ENCODE results near the gene MYRIP. TPM values are rescaled to one million over a fixed set of nuclear protein-coding genes. Genes with fewer than 3 reads are reported as not detected.

Gene MYRIP
- total RNA-seq, 1 experiment from 2014 or later, result not detected

- Histone ChIP-seq H3K4me1 (ENCODE audit: insufficient read depth, low read length) (no peaks in the 10 kb centered on the region), H3K9me2 (replicated peaks; ENCODE audit: low read length) (no peaks in the 10 kb centered on the region), H3K4me2 (ENCODE audit: low read length) (no peak overlapping the region), H3K9ac (ENCODE audit: low read length) (no peak overlapping the region), H4K20me1 (ENCODE audit: low read length) (no peaks in the 10 kb centered on the region), H3K79me2 (ENCODE audit: low read length) (no peaks in the 10 kb centered on the region), H3K9me3 (ENCODE audit: low read length) (no peaks in the 10 kb centered on the region), H3K36me3 (ENCODE audit: low read depth, low read length) (no peaks in the 10 kb centered on the region), H3K27ac (ENCODE audit: low read length) (no peak overlapping the region), H3F3A (ENCODE audit: low read length, unreplicated experiment) (no peaks in the 10 kb centered on the region), H3K4me3 (ENCODE audit: low read length) (no peak overlapping the region), H3K27me3 (ENCODE audit: low read length) (peaks cover 5% of the 10 kb centered on the region; the same call in 1 of the 2 replicates), H2AFZ (ENCODE audit: low read length) (no peak overlapping the region)
- no peak for DNase-seq
- CTCF ChIA-PET, result no interaction called here
- POLR2A ChIA-PET (ENCODE audit: unreplicated experiment), result no interaction called here
- ATAC-seq, result no peak
- intact Hi-C loops (cut with micrococcal nuclease), result no loop called here
- TF ChIP-seq EZH2phosphoT487 (IDR thresholded peaks at IDR 0.05; ENCODE audit: borderline replicate concordance, low read length) (no peak), CTCF (conservative IDR thresholded peaks at IDR 0.05; ENCODE audit: low read depth, low read length) (no peak), EZH2 (IDR thresholded peaks at IDR 0.05; ENCODE audit: low read length, unreplicated experiment) (no peak)
- no TSS peak for BruUV-seq (replicated peaks)
Measured at GRCh38 chr3:40009991-40010390, 200.6 kb downstream of the MYRIP start.

DNA sequence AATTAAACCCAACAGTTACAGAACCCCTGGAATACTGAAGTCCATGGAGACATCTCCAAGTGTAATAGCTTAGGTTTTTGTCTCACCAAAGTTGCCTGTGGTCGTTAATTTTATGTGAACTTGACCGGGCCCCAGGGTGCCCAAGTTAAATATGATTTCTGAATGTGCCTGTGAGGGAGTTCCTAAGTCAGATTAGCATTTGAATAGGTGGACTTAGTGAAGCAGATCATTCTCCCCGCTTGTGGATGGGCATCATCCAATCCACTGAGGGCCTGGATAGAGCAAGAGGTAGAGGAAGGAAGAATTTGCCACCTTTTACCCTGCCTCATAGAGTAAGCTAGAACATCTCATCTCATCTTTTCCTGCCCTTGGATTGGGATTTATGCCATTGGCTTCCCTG is 203.0 kb downstream of the MYRIP start:
- TF ChIP-seq CTCF (conservative IDR thresholded peaks at IDR 0.05; ENCODE audit: low read depth, low read length), result no peak
- TF ChIP-seq EZH2phosphoT487 (IDR thresholded peaks at IDR 0.05; ENCODE audit: borderline replicate concordance, low read length), result no peak
- TF ChIP-seq EZH2 (IDR thresholded peaks at IDR 0.05; ENCODE audit: low read length, unreplicated experiment), result no peak
- ChIA-PET CTCF (no interaction called here), POLR2A (ENCODE audit: unreplicated experiment) (no interaction called here)
- no peak overlapping the region for H3K4me2 ChIP-seq (ENCODE audit: low read length)
- no peak overlapping the region for H3K9ac ChIP-seq (ENCODE audit: low read length)
- H3K27ac ChIP-seq (ENCODE audit: low read length), result no peak overlapping the region
- H3K4me1 ChIP-seq (ENCODE audit: insufficient read depth, low read length), result no peaks in the 10 kb centered on the region
- H3K27me3 ChIP-seq (ENCODE audit: low read length), result peaks cover 13% of the 10 kb centered on the region
- H3K36me3 ChIP-seq (ENCODE audit: low read depth, low read length), result no peaks in the 10 kb centered on the region
- H3F3A ChIP-seq (ENCODE audit: low read length, unreplicated experiment), result no peaks in the 10 kb centered on the region
- ATAC-seq, result no peak
- H2AFZ ChIP-seq (ENCODE audit: low read length), result no peak overlapping the region
- no peak for DNase-seq
- H4K20me1 ChIP-seq (ENCODE audit: low read length), result no peaks in the 10 kb centered on the region
- no peak overlapping the region for H3K4me3 ChIP-seq (ENCODE audit: low read length)
- no peaks in the 10 kb centered on the region for H3K9me2 ChIP-seq (replicated peaks; ENCODE audit: low read length)
- H3K79me2 ChIP-seq (ENCODE audit: low read length), result no peaks in the 10 kb centered on the region
- H3K9me3 ChIP-seq (ENCODE audit: low read length), result no peaks in the 10 kb centered on the region
- intact Hi-C loops (cut with micrococcal nuclease), result no loop called here
- no TSS peak for BruUV-seq (replicated peaks)

DNA sequence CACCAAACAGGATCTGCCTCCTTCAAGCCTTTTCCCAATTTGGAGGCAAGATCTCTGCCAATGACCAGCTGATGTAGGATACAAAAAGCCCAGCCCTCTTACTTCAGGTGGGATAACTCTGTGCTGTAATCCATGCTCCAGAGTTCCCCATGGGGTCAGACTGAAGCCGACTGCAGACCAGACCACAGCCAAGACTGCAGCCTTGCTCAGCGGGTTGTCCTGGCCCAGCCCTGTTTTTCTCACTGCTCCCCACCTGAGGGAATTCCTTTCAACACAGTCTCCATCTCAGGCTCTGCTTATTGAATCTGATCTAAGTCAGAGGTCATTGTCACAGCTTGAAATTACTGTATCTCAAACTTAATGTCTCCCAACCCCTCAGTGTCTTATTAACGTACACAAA is 207.0 kb downstream of the MYRIP start:
- Histone ChIP-seq H3F3A (ENCODE audit: low read length, unreplicated experiment) (no peaks in the 10 kb centered on the region), H3K36me3 (ENCODE audit: low read depth, low read length) (no peaks in the 10 kb centered on the region), H3K9me2 (replicated peaks; ENCODE audit: low read length) (no peaks in the 10 kb centered on the region), H2AFZ (ENCODE audit: low read length) (no peak overlapping the region), H3K9me3 (ENCODE audit: low read length) (no peaks in the 10 kb centered on the region), H3K79me2 (ENCODE audit: low read length) (no peaks in the 10 kb centered on the region), H3K27ac (ENCODE audit: low read length) (no peak overlapping the region), H4K20me1 (ENCODE audit: low read length) (no peaks in the 10 kb centered on the region), H3K4me2 (ENCODE audit: low read length) (no peak overlapping the region), H3K4me1 (ENCODE audit: insufficient read depth, low read length) (no peaks in the 10 kb centered on the region), H3K9ac (ENCODE audit: low read length) (no peak overlapping the region), H3K4me3 (ENCODE audit: low read length) (no peak overlapping the region), H3K27me3 (ENCODE audit: low read length) (peaks cover 8% of the 10 kb centered on the region)
- no peak for ATAC-seq
- BruUV-seq (replicated peaks), result no TSS peak
- CTCF ChIA-PET, result no interaction called here
- no peak for DNase-seq
- TF ChIP-seq EZH2phosphoT487 (IDR thresholded peaks at IDR 0.05; ENCODE audit: borderline replicate concordance, low read length), result no peak
- TF ChIP-seq EZH2 (IDR thresholded peaks at IDR 0.05; ENCODE audit: low read length, unreplicated experiment), result no peak
- no peak for TF ChIP-seq CTCF (conservative IDR thresholded peaks at IDR 0.05; ENCODE audit: low read depth, low read length)
- intact Hi-C loops (cut with micrococcal nuclease), result no loop called here
- POLR2A ChIA-PET (ENCODE audit: unreplicated experiment), result no interaction called here
